SK-N-SH treated with all-trans-retinoic acid at 6 μM for 48 hours (cell line): ENCODE data around the gene CLCN4.

Source experiments
- ESRRG ChIP-seq: fragments of 250-450 bp; sonication (Bioruptor Pico); IDR thresholded peaks from 2 replicates; pipeline ENCODE4 v1.6.1; 2021; ENCODE audit warnings: mild to moderate bottlenecking
- ISL1 ChIP-seq: fragments of 250-450 bp; sonication (Bioruptor Pico); IDR thresholded peaks from 2 replicates; pipeline ENCODE4 v2.1.2; 2022; ENCODE audit warnings: mild to moderate bottlenecking, moderate library complexity
- OSR1 ChIP-seq: fragments of 250-450 bp; sonication (Bioruptor Pico); IDR thresholded peaks from 2 replicates; pipeline ENCODE4 v1.8.0; 2022; ENCODE audit warnings: moderate library complexity, mild to moderate bottlenecking, inconsistent platforms
- PATZ1 ChIP-seq: fragments of 250-450 bp; sonication (Bioruptor Pico); IDR thresholded peaks from 2 replicates; pipeline ENCODE4 v1.8.0; 2020; ENCODE audit warnings: mild to moderate bottlenecking, moderate library complexity, borderline replicate concordance
- PPARA ChIP-seq: fragments of 250-450 bp; sonication (Bioruptor Pico); IDR thresholded peaks from 2 replicates; pipeline ENCODE4 v1.5.0; 2020; ENCODE audit warnings: mild to moderate bottlenecking, borderline replicate concordance
- RARB ChIP-seq: fragments of 250-450 bp; sonication (Bioruptor Pico); IDR thresholded peaks from 2 replicates; pipeline ENCODE4 v1.8.0; 2021; ENCODE audit warnings: mild to moderate bottlenecking, moderate library complexity
- SNAI2 ChIP-seq: fragments of 250-450 bp; sonication (Bioruptor Pico); IDR thresholded peaks from 2 replicates; pipeline ENCODE4 v1.5.0; 2020; ENCODE audit warnings: mild to moderate bottlenecking, moderate library complexity
- TCF4 ChIP-seq: fragments of 250-450 bp; sonication (Bioruptor Pico); IDR thresholded peaks from 2 replicates; pipeline ENCODE4 v1.8.0; 2021; ENCODE audit warnings: mild to moderate bottlenecking, moderate library complexity, borderline replicate concordance
- TOX ChIP-seq: fragments of 250-450 bp; sonication (Bioruptor Pico); IDR thresholded peaks from 2 replicates; pipeline ENCODE4 v1.8.0; 2021; ENCODE audit warnings: mild to moderate bottlenecking, moderate library complexity, borderline replicate concordance
- ZFP30 ChIP-seq: fragments of 450-650 bp; formaldehyde crosslinking; IDR thresholded peaks from 2 replicates; pipeline ENCODE4 v1.5.0; 2022; ENCODE audit warnings: mild to moderate bottlenecking, moderate library complexity
- ZNF70 ChIP-seq: fragments of 450-650 bp; formaldehyde crosslinking; IDR thresholded peaks from 2 replicates; pipeline ENCODE4 v1.5.0; 2020; ENCODE audit warnings: mild to moderate bottlenecking, moderate library complexity
- TF ChIP-seq, protein P1 (sequence below): fragments of 250-450 bp; sonication (Bioruptor Pico); IDR thresholded peaks from 2 replicates; pipeline ENCODE4 v1.8.0; 2021; ENCODE audit warnings: low read depth, mild to moderate bottlenecking, moderate library complexity, borderline replicate concordance

- TF ChIP-seq RARB (no peak), PATZ1 (CRISPR knock-in tag) (no peak), ISL1 (CRISPR knock-in tag) (no peak), OSR1 (CRISPR knock-in tag) (no peak), ZFP30 (CRISPR knock-in tag) (no peak), ESRRG (no peak), PPARA (no peak), TOX (CRISPR knock-in tag) (no peak), ZNF70 (CRISPR knock-in tag) (no peak), TCF4 (CRISPR knock-in tag) (no peak), SNAI2 (no peak)
- TF ChIP-seq, protein P1, sequence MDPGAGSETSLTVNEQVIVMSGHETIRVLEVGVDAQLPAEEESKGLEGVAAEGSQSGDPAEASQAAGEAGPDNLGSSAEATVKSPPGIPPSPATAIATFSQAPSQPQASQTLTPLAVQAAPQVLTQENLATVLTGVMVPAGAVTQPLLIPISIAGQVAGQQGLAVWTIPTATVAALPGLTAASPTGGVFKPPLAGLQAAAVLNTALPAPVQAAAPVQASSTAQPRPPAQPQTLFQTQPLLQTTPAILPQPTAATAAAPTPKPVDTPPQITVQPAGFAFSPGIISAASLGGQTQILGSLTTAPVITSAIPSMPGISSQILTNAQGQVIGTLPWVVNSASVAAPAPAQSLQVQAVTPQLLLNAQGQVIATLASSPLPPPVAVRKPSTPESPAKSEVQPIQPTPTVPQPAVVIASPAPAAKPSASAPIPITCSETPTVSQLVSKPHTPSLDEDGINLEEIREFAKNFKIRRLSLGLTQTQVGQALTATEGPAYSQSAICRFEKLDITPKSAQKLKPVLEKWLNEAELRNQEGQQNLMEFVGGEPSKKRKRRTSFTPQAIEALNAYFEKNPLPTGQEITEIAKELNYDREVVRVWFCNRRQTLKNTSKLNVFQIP, result no peak
Observed at GRCh38 chrX:10212395-10212794, 55.6 kb downstream of the CLCN4 start.
